GM13976 (cell line): ENCODE data around the gene ASCC3.
A peak's percentile ranks its signal among the peaks of the same experiment; 100 is the strongest.
"Not testable (repeated sequence)": the region's sequence is repeated elsewhere in the genome, so short reads cannot be mapped to it uniquely, and the experiment has no call there.

Experiments
- DNase-seq: peaks from one replicate; pipeline ENCODE4 v3.0.0; 2012; ENCODE audit warnings: low spot score
- in situ Hi-C: fragments of 300-500 bp; cut with MboI; formaldehyde crosslinking; loops from one replicate; pipeline ENCODE4 v1.12.0; 2022; ENCODE audit warnings: low sequenced_read_pairs, mixed read lengths, inconsistent platforms; ENCODE audit not compliant: unreplicated experiment
- TF ChIP-seq, protein P1 (sequence below): IDR thresholded peaks from 2 replicates; pipeline ENCODE4 v1.5.1; 2012; ENCODE audit warnings: borderline replicate concordance, mild to moderate bottlenecking; ENCODE audit not compliant: insufficient read depth; ENCODE audit errors: extremely low read depth, missing control alignments, control extremely low read depth

The ASCC3 gene

DNA sequence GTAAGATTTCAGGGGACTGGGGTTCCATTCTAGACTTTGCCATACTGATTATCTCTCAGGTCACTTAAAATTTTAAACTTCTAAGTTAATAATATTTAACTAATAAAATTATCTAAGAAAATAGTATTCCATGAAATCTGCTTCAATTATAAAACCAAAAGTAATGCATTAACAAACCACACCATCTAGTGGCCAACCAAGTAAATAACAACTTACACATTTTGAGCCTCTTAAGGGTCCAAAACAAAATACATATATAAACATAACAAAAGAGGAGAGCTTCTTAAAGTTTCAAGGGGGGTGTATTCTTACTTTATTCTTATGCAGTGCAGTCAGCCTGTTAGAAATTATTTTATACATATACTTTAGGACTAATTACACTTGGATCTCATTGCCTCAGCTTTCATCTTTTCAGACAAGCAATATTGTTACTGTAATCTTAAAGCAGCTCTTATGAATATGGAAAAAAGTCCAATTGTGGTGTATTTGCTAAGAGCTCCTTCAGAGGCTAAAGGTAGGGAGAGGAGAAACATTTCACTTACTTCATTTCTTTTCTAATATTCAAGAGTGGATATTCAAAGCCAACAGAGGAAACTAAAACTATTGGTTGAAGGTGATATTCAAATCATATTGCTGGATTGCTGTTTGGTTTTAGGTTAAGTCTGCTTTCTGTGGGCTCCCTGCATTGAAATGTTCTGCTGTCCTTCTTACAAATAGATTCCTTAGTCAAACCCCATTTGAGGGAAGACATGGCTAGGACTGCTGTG lies 216.7 kb downstream of the ASCC3 start:
- TF ChIP-seq, protein P1, sequence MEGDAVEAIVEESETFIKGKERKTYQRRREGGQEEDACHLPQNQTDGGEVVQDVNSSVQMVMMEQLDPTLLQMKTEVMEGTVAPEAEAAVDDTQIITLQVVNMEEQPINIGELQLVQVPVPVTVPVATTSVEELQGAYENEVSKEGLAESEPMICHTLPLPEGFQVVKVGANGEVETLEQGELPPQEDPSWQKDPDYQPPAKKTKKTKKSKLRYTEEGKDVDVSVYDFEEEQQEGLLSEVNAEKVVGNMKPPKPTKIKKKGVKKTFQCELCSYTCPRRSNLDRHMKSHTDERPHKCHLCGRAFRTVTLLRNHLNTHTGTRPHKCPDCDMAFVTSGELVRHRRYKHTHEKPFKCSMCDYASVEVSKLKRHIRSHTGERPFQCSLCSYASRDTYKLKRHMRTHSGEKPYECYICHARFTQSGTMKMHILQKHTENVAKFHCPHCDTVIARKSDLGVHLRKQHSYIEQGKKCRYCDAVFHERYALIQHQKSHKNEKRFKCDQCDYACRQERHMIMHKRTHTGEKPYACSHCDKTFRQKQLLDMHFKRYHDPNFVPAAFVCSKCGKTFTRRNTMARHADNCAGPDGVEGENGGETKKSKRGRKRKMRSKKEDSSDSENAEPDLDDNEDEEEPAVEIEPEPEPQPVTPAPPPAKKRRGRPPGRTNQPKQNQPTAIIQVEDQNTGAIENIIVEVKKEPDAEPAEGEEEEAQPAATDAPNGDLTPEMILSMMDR = peak; percentile 35
- in situ Hi-C loops = loop anchor here (25.0 kb wide), 1 partner anchor 552 kb away; no protein-coding TSS in a partner anchor
- no peak for DNase-seq

DNA sequence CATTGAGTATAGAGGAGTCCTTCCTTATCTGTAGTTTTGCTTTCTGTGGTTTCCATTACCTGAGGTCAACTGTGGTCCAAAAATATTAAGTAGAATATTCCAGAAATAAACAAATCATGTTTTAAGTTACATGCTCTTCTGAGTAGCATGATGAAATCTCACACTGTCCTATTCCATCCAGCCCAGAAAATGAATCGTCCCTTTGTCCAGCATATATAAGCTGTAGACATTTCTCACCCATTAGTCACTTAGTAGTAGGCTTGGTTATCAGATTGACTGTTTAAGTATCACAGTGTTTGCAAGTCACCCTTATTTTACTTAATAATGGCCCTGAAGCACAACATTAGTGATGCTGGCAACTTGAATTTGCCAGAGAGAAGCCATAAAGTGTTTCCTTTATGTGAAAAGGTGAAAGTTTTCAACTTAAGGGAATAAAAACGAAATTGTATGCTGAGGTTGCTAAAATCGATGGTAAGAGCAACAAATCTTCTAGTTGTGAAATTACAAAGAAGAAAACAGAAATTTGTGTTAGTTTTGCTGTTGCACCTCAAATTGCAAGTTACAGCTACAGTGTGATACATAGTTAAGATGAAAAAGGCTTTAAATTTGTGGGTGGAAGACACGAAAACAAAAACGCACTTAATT lies 217.8 kb downstream of the ASCC3 start:
- in situ Hi-C loops = loop anchor here (25.0 kb wide), 1 partner anchor 551 kb away; no protein-coding TSS in a partner anchor
- TF ChIP-seq, protein P1 = no peak
- no peak for DNase-seq

DNA sequence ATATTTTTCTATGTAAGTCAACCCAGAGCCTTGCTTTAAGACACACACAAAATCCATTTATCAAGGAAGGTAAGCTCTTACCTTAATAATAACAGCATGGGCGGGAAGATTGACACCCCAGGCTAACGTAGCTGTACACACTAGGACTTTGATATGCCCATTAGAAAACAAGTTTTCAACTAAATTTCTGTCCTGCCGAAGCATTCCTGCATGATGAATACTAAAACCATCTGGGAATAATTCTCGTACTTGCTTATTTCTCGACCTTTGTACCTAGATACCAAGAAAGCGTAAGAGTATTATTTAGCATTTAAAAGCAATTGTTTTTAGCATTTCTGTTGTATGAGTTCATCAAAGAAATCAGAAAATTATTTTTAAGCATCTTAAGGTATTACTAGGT lies 218.9 kb downstream of the ASCC3 start:
- TF ChIP-seq, protein P1 = no peak
- in situ Hi-C loops = loop anchor here (25.0 kb wide), 1 partner anchor 550 kb away; no protein-coding TSS in a partner anchor
- no peak for DNase-seq

DNA sequence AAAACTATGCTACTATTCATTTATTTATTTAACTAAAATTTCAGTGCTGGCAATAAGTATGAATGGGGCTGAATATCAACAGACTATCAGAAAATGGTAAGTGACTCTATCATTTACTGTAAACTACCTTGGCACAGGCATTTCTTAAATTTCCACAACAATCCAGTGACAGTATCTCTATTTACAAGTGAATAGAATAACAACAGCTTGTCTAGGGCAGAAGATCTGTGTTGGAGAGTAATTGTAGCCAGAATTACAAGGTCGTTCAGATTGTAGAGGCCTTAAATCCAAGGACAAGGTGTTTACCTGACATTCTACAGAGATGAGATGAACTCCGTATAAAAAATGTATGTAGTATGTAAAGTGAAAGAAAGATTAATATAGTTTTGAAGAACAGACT lies 222.6 kb downstream of the ASCC3 start:
- DNase-seq = no peak
- in situ Hi-C loops = loop anchor here (25.0 kb wide), 1 partner anchor 546 kb away; no protein-coding TSS in a partner anchor
- TF ChIP-seq, protein P1 = no peak

DNA sequence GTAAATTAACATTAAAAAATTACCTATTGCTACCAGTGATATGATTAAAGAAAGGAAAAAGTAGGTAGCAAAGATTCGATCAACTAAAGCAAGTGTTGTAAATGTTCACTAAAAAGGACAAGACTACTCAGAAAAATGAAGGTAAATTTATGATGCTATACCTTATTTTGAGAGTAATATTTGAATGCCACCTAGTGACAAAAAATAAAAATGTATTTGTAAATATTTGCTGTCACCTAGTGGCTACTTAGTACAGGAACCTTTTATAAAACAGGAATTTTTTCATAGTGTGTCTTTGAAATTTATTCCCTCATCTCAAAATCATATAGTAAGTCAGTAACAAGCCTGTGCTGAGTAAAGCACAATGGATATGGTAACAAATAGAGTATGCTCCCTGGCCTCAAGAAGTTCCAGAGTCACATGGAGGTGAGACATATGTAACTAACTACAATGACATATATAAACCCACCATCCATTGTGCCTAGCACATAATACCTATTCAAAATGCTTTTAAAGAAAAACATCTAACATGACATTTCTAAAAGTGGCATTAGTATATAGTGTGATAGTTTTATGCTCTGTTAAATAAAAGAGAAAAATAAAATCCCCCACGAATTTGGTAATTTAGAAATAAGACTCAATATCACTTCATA lies 223.3 kb downstream of the ASCC3 start:
- in situ Hi-C loops = loop anchor here (25.0 kb wide), 1 partner anchor 546 kb away; no protein-coding TSS in a partner anchor
- TF ChIP-seq, protein P1 = peak; percentile 34
- no peak for DNase-seq

DNA sequence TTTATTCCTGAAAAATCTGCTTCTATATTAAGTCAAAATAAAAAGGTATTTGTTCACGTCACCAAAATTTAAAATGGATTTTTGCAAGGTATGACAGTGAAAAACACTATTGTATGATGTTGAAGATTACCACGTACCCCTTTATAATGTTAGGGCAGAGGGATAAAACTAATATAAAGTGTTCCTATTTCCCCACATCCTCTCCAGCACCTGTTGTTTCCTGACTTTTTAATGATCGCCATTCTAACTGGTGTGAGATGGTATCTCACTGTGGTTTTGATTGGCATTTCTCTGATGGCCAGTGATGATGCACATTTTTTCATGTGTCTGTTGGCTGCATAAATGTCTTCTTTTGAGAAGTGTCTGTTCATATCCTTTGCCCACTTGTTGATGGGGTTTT lies 240.0 kb downstream of the ASCC3 start:
- DNase-seq, in situ Hi-C loops: not testable (repeated sequence)
